Measurements from ENCODE around the gene NTNG1.
A peak's percentile ranks its signal among the peaks of the same experiment; 100 is the strongest.

Gene NTNG1

DNA sequence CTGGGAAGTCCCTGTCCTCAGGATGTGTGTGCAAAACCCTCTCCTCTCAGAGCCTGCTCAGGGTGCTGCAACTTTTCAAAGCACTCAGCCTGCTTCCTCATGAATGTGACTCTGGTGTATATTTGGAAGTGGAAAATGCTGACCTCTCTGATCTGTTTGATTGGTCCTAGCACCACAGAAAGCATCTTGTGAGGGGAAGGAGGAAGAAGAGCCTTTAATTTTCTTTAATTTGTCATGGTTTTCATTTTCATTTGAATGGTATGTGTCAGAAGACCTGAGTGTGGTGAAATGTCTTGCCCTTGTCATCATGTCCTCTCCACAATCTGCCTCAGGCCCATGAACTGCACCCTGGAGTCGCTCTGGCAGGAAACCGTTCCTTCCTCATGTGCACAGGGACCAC is 383.5 kb downstream of the NTNG1 start:
- H3K27me3 ChIP-seq (ENCODE audit: control insufficient read depth, insufficient read depth, low read length): no peaks in the 10 kb centered on the region
- H3K36me3 ChIP-seq (ENCODE audit: control insufficient read depth, insufficient read depth, low read length): no peaks in the 10 kb centered on the region
- H3K4me2 ChIP-seq (ENCODE audit: low read length): no peak overlapping the region
- H3K4me3 ChIP-seq (ENCODE audit: low read depth, low read length): no peak overlapping the region
- no peaks in the 10 kb centered on the region for H3K4me1 ChIP-seq
- H3K9me3 ChIP-seq (ENCODE audit: control insufficient read depth, low read length): no peaks in the 10 kb centered on the region
- no peak overlapping the region for H3K27ac ChIP-seq
- H3K9ac ChIP-seq: no peak overlapping the region
- TF ChIP-seq, protein P1, sequence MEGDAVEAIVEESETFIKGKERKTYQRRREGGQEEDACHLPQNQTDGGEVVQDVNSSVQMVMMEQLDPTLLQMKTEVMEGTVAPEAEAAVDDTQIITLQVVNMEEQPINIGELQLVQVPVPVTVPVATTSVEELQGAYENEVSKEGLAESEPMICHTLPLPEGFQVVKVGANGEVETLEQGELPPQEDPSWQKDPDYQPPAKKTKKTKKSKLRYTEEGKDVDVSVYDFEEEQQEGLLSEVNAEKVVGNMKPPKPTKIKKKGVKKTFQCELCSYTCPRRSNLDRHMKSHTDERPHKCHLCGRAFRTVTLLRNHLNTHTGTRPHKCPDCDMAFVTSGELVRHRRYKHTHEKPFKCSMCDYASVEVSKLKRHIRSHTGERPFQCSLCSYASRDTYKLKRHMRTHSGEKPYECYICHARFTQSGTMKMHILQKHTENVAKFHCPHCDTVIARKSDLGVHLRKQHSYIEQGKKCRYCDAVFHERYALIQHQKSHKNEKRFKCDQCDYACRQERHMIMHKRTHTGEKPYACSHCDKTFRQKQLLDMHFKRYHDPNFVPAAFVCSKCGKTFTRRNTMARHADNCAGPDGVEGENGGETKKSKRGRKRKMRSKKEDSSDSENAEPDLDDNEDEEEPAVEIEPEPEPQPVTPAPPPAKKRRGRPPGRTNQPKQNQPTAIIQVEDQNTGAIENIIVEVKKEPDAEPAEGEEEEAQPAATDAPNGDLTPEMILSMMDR (IDR thresholded peaks at IDR 0.05): no peak
- H3K79me2 ChIP-seq: no peaks in the 10 kb centered on the region
- H2AFZ ChIP-seq: no peak overlapping the region

DNA sequence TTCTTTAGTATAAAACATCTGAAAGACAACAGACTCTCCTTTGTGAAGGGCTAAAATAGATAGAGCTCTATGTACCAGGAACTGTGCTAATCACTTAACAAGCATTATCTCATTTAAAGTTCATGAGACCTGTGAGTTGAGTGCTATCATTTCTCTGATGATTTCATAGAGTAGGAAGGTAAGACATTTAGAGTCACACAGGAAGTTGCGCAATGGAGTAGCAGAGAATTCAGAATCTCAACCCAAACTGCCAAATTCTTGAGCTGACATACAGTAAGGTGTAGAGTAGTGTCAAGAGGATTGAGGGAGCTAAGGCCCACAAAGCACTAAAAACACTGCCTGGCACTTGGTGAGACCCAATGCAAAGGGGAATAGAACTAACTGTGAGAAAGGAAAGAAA is 384.3 kb downstream of the NTNG1 start:
- Histone ChIP-seq H3K9ac (no peak overlapping the region), H3K27me3 (ENCODE audit: control insufficient read depth, insufficient read depth, low read length) (no peaks in the 10 kb centered on the region), H3K4me3 (ENCODE audit: low read depth, low read length) (no peak overlapping the region), H3K79me2 (no peaks in the 10 kb centered on the region), H3K27ac (no peak overlapping the region), H2AFZ (no peak overlapping the region), H3K36me3 (ENCODE audit: control insufficient read depth, insufficient read depth, low read length) (no peaks in the 10 kb centered on the region), H3K9me3 (ENCODE audit: control insufficient read depth, low read length) (no peaks in the 10 kb centered on the region), H3K4me2 (ENCODE audit: low read length) (no peak overlapping the region), H3K4me1 (no peaks in the 10 kb centered on the region)
- TF ChIP-seq, protein P1 (IDR thresholded peaks at IDR 0.05): no peak

DNA sequence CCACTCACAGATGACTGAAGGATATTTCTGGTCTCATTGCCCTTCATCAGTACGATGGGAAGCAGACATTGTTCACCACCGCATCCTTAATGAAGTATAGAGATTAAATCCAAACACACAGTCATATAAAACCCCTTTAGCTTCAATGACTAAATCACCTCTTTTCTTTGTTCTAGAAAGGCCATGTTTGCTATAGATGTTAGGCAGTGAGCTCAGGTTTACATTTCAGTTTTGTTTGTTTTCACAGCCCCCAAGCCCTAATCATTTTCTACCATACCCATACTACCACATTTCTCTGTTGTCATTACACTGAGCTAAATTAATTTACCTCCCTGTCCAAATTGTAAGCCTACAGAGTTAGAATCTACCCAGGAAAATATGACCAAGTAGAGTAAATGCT is 385.1 kb downstream of the NTNG1 start:
- H3K9me3 ChIP-seq (ENCODE audit: control insufficient read depth, low read length): no peaks in the 10 kb centered on the region
- no peak overlapping the region for H3K9ac ChIP-seq
- no peak overlapping the region for H3K27ac ChIP-seq
- H3K36me3 ChIP-seq (ENCODE audit: control insufficient read depth, insufficient read depth, low read length): no peaks in the 10 kb centered on the region
- H3K4me2 ChIP-seq (ENCODE audit: low read length): no peak overlapping the region
- TF ChIP-seq, protein P1 (IDR thresholded peaks at IDR 0.05): no peak
- no peak overlapping the region for H2AFZ ChIP-seq
- H3K4me3 ChIP-seq (ENCODE audit: low read depth, low read length): no peak overlapping the region
- H3K27me3 ChIP-seq (ENCODE audit: control insufficient read depth, insufficient read depth, low read length): no peaks in the 10 kb centered on the region
- H3K79me2 ChIP-seq: no peaks in the 10 kb centered on the region
- H3K4me1 ChIP-seq: no peaks in the 10 kb centered on the region

DNA sequence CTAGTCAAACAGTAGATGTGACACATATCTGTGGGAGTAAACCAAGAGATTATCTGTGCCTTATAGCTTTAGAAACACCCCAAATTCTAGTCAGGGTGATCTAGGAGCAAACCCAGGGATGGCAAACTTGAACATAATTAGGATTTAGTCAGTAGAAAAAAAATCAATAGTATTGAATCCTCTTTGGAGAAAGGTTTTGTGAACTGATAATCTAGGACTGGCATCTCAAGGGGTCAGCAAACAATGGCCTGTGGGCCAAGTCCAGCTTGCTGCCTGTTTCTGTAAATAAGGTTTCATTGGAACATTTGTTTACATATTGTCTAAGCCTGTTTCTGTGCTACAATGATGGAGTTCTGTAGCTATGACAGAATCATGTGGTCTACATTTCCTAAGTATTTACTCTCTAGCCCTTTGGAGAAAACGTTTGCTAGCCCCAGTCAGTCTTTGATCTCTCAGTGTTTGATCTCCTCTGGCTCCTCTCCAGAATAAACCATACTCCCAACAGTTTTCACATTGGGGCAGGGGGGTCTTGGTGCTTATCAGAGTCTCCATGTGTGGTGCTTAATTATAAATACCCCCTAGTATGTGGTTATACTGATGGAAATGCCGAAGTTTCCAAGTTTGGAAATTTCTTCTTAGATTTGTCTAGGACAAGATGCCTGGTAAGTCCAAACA is 385.8 kb downstream of the NTNG1 start:
- H3K4me3 ChIP-seq (ENCODE audit: low read depth, low read length): no peak overlapping the region
- no peaks in the 10 kb centered on the region for H3K9me3 ChIP-seq (ENCODE audit: control insufficient read depth, low read length)
- TF ChIP-seq, protein P1 (IDR thresholded peaks at IDR 0.05): no peak
- no peaks in the 10 kb centered on the region for H3K79me2 ChIP-seq
- H2AFZ ChIP-seq: no peak overlapping the region
- H3K9ac ChIP-seq: no peak overlapping the region
- no peaks in the 10 kb centered on the region for H3K36me3 ChIP-seq (ENCODE audit: control insufficient read depth, insufficient read depth, low read length)
- H3K4me1 ChIP-seq: no peaks in the 10 kb centered on the region
- H3K27me3 ChIP-seq (ENCODE audit: control insufficient read depth, insufficient read depth, low read length): no peaks in the 10 kb centered on the region
- no peak overlapping the region for H3K27ac ChIP-seq
- H3K4me2 ChIP-seq (ENCODE audit: low read length): no peak overlapping the region

DNA sequence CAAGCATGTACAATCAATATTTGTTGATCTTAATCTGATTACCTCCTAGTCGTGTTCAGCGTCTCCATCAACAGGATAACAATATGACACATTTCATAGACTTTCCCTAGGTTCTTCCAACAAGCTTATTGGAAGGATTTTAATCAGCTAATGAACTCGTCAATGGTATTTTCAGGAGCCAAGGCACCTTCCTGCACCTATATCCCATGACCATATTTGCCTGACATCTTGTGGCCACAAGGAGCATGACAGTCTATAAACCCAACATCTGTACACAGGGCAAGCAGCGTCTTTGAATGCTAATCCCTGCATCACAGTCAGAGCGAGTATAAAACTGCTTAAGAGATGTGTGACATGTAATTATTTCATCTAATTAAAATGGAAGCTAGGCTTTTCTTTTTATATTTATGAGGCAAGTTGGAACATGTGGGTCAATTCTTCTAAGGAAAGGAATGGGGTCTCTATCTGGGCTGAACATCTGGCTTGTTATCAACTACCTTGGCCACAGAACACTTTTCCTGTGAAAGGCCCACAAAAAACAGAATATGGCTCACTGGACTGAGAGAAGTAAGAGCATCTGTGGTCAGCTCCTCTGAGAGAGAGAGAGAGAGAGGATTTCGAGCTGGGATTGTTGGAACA is 388.8 kb downstream of the NTNG1 start:
- Histone ChIP-seq H3K4me3 (ENCODE audit: low read depth, low read length) (no peak overlapping the region), H3K9ac (no peak overlapping the region), H3K27me3 (ENCODE audit: control insufficient read depth, insufficient read depth, low read length) (no peaks in the 10 kb centered on the region), H2AFZ (no peak overlapping the region), H3K27ac (no peak overlapping the region), H3K9me3 (ENCODE audit: control insufficient read depth, low read length) (no peaks in the 10 kb centered on the region), H3K4me1 (no peaks in the 10 kb centered on the region), H3K4me2 (ENCODE audit: low read length) (no peak overlapping the region), H3K79me2 (no peaks in the 10 kb centered on the region), H3K36me3 (ENCODE audit: control insufficient read depth, insufficient read depth, low read length) (no peaks in the 10 kb centered on the region)
- TF ChIP-seq, protein P1 (IDR thresholded peaks at IDR 0.05): peak; percentile 61
